ENCODE measurements around the gene SLC27A5.

SLC27A5 gene

GRCh38 chr19:58551123-58551497 lies 39.3 kb upstream of the SLC27A5 start:
- TF ChIP-seq, protein P1, sequence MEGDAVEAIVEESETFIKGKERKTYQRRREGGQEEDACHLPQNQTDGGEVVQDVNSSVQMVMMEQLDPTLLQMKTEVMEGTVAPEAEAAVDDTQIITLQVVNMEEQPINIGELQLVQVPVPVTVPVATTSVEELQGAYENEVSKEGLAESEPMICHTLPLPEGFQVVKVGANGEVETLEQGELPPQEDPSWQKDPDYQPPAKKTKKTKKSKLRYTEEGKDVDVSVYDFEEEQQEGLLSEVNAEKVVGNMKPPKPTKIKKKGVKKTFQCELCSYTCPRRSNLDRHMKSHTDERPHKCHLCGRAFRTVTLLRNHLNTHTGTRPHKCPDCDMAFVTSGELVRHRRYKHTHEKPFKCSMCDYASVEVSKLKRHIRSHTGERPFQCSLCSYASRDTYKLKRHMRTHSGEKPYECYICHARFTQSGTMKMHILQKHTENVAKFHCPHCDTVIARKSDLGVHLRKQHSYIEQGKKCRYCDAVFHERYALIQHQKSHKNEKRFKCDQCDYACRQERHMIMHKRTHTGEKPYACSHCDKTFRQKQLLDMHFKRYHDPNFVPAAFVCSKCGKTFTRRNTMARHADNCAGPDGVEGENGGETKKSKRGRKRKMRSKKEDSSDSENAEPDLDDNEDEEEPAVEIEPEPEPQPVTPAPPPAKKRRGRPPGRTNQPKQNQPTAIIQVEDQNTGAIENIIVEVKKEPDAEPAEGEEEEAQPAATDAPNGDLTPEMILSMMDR (IDR thresholded peaks at IDR 0.05; ENCODE audit: insufficient read depth, low read length, poor library complexity, severe bottlenecking) = no peak
- Histone ChIP-seq H3K4me3 (replicated peaks; ENCODE audit: low read depth, low read length) (no peak overlapping the region), H3K36me3 (ENCODE audit: control insufficient read depth, insufficient read depth, low read length) (peaks cover 53% of the 10 kb centered on the region), H3K27me3 (replicated peaks; ENCODE audit: control insufficient read depth, insufficient read depth, low read length) (no peaks in the 10 kb centered on the region)
- DNase-seq (ENCODE audit: extremely low read depth, insufficient read length) = no peak

- TF ChIP-seq, protein P1 (IDR thresholded peaks at IDR 0.05; ENCODE audit: insufficient read depth, low read length, poor library complexity, severe bottlenecking) = no peak
- Histone ChIP-seq H3K4me3 (replicated peaks; ENCODE audit: low read depth, low read length) (no peak overlapping the region), H3K36me3 (ENCODE audit: control insufficient read depth, insufficient read depth, low read length) (peaks cover 55% of the 10 kb centered on the region), H3K27me3 (replicated peaks; ENCODE audit: control insufficient read depth, insufficient read depth, low read length) (no peaks in the 10 kb centered on the region)
- DNase-seq (ENCODE audit: extremely low read depth, insufficient read length) = no peak
Measured at GRCh38 chr19:58550362-58551122, 38.8 kb upstream of the SLC27A5 start.

GRCh38 chr19:58549664-58550361 lies 38.0 kb upstream of the SLC27A5 start:
- no peaks in the 10 kb centered on the region for H3K27me3 ChIP-seq (replicated peaks; ENCODE audit: control insufficient read depth, insufficient read depth, low read length)
- DNase-seq (ENCODE audit: extremely low read depth, insufficient read length) = no peak
- H3K36me3 ChIP-seq (ENCODE audit: control insufficient read depth, insufficient read depth, low read length) = peaks cover 56% of the 10 kb centered on the region
- TF ChIP-seq, protein P1 (IDR thresholded peaks at IDR 0.05; ENCODE audit: insufficient read depth, low read length, poor library complexity, severe bottlenecking) = no peak
- H3K4me3 ChIP-seq (replicated peaks; ENCODE audit: low read depth, low read length) = no peak overlapping the region

DNA sequence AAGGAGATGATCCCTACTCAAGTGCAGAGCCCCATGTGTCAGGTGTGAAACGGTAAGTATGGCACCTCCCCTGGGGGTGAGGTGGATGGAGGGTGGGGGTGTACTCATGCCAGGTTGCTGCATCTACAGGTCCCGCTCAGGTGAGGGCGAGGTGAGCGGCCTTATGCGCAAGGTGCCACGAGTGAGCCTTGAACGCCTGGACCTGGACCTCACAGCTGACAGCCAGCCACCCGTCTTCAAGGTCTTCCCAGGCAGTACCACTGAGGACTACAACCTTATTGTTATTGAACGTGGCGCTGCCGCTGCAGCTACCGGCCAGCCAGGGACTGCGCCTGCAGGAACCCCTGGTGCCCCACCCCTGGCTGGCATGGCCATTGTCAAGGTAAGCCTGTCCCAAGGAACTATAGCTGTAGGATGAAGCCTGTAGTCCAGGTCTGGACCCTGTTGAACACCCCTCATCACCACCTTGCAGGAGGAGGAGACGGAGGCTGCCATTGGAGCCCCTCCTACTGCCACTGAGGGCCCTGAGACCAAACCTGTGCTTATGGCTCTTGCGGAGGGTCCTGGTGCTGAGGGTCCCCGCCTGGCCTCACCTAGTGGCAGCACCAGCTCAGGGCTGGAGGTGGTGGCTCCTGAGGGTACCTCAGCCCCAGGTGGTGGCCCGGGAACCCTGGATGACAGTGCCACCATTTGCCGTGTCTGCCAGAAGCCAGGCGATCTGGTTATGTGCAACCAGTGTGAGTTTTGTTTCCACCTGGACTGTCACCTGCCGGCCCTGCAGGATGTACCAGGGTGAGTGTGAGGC lies 37.3 kb upstream of the SLC27A5 start:
- H3K36me3 ChIP-seq (ENCODE audit: control insufficient read depth, insufficient read depth, low read length) = peaks cover 56% of the 10 kb centered on the region
- DNase-seq (ENCODE audit: extremely low read depth, insufficient read length) = no peak
- no peak overlapping the region for H3K4me3 ChIP-seq (replicated peaks; ENCODE audit: low read depth, low read length)
- H3K27me3 ChIP-seq (replicated peaks; ENCODE audit: control insufficient read depth, insufficient read depth, low read length) = no peaks in the 10 kb centered on the region
- TF ChIP-seq, protein P1 (IDR thresholded peaks at IDR 0.05; ENCODE audit: insufficient read depth, low read length, poor library complexity, severe bottlenecking) = no peak

- DNase-seq (ENCODE audit: extremely low read depth, insufficient read length) = no peak
- TF ChIP-seq, protein P1 (IDR thresholded peaks at IDR 0.05; ENCODE audit: insufficient read depth, low read length, poor library complexity, severe bottlenecking) = no peak
- Histone ChIP-seq H3K4me3 (replicated peaks; ENCODE audit: low read depth, low read length) (no peak overlapping the region), H3K36me3 (ENCODE audit: control insufficient read depth, insufficient read depth, low read length) (peaks cover 56% of the 10 kb centered on the region), H3K27me3 (replicated peaks; ENCODE audit: control insufficient read depth, insufficient read depth, low read length) (no peaks in the 10 kb centered on the region)
Measured at GRCh38 chr19:58547323-58548312, 35.8 kb upstream of the SLC27A5 start.
